Left renal cortex interstitium (tissue), 4 donors: ENCODE results near the gene UBL7. TPM values are rescaled to one million over a fixed set of nuclear protein-coding genes. Genes with fewer than 3 reads are reported as not detected.

ENCODE experiments used
- DNase-seq, 4 donors: peaks; one replicate each; pipeline ENCODE4 v3.0.0-alpha.2; 2013; ENCODE audit warnings: low read depth in 4 of 4, low spot score in 2 of 4, missing footprints in 1 of 4
- polyA plus RNA-seq, 4 donors: library from polyadenylated mRNA; unstranded; fragments of 120-200 nt; gene quantifications; one replicate each; pipeline ENCODE4 v1.2.1, GENCODE V29; 2013; ENCODE audit not compliant: insufficient read length in 4 of 4

The UBL7 gene
- polyA plus RNA-seq, 4 donors: 60.1 to 83.3 (median 64.6) TPM

DNA sequence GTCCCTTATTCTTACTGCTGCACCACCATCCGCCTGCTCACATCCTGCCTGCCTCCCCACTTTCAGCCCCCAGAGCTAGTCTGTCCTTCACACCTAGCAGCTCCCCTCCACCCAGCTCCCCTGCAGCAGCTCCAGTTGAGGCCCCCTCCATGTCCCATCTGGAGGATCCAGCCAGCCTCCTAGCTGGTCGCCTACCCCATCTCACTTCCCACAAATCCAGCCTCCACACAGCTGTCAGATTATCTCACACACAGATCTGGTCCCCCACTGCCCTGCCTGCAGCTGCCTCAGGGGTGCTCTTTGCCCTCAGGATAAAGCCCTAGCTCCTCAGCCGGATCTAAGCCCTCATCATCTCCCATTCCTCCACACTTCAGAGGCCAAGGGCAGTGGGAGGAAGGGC, 18.4 kb downstream of the UBL7 start:
- no peak for DNase-seq

DNA sequence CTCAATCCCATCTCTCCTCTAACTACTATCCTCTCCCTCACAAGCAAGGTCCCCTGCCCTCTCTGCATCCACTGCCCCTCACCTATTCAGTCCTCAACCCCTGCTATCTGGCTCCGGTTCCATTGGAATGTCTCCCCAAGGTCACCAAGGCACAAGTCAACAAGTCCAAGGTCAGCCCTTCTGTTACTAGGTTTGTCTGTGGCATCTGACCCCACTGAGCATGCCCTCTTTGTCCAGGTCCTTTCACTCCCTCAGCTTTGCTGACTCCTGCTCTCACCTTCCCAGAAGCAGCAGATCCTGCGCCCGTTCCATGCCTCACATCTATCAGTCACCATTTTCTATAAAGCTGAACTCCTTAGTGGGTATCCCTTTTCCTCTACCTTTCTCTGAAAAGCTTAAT, 18.9 kb downstream of the UBL7 start:
- no peak for DNase-seq

DNA sequence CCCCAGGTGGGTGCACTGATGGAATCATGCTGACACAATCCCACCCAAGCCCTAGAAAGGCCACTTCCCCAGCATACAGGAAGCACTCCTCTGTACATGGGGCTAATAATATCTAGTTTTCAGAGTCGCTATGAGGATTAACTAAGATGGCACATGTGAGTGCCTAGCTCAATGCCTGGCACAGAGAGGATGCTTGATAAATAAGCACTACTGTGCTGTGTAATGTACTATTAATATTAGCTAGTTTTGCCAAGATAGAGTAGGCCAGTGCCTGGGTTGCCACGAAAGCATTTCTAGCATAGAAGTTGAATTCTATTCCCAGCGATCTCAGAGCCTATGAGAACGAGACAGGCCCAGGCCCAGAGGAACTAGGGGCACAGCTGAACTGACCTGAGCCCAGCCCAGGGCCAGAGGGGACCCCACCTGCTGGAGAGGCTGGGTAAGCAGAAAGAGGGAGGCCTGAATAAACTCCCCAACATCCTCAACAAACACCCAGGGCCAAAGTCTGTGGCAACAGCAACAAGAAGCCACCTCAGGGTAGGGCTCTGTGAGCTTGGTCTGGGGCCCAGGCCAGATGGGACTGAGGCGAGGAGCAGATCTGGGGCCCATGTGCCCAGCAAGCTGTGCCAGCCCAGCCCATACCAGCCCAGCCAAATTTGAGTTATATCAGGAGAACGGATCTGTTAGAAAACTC, 19.6 kb downstream of the UBL7 start:
- DNase-seq: no peak

DNA sequence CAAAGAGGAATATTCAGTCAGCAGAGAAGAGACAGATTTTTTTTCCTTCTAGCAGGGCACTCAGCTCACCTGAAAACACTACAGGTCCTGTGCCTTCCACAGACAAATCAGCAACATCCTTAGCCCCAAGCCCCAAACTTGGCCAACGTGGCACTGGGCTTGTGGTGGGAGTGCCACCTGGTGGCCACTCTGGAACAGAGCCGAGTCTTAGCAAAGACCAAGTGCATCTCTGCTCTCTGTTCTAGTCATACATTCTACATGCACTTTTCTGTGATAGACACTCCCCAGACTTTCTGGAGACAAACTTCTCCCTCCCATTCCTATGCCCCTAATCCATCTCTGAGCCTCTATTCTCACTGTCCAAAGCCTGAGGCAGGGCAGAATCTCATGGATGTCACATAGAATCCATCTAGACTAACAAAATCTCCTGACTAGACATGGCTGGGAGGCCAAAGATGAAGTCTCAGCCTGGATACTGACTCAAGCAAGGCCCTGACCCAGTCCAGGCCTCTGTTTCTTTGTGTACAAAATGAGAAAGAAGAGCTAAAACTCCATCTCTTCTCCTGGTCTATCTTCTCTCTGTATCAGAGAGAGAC, 22.1 kb downstream of the UBL7 start:
- DNase-seq: no peak

DNA sequence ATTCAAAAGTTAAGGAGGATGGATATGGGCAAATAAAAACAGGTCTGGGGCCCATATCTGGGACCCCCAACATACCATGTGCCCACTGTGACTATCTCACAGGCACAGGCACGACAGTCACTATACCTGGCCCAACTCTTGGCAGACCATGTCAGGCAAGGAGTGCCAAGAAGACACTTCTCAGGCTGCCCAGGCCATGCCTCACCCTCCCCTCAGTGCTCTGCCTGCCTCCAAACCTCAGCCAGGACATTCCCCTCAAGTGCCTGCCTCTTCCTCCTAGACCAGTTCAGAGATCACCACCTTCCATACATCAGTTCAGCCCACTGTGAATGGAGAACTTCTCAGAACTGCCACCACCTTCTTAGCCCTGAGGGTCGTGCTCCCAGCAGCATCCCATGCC, 22.8 kb downstream of the UBL7 start:
- DNase-seq: no peak

DNA sequence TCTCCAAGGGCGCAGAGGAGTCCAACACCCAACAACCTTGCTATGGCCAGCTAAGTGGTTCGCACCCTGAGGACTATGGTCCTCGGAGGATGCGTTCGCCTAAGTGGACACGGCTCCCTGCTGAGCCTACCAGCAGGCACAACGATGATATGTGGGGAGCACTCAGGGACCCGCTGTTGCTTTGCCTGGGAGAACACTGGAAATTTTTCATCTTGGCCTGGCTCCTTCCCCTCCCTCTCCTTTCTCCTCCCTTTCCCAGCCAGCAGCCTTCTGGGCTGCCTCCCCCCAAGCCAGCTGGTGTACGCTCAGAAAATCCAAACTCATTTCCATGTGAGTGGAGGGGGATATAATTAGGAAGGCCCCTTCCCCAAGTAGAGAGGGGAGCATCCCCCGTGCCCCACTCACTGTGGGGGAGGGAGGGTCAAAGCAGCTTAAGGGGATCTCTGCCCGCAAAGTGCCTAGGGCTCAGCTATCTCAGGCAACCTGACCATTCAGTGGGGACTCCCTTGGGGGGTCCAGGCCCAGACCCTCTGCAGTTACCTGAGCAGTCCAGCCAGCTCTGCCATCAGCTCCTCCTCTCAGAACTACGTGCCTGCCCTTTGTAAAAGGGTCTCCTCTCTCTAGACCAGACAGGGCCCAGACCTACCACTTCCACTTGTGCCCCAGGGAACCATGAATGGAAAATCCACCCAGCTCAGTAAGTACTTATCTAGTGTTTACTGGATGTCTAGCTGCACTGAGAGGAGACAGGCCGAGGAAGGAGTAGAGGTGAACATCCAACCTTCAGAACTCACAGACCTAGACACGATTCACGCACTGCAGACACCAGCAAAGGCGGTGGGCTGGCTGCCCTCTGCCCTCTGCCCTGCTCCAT, 26.5 kb downstream of the UBL7 start:
- DNase-seq: no peak

DNA sequence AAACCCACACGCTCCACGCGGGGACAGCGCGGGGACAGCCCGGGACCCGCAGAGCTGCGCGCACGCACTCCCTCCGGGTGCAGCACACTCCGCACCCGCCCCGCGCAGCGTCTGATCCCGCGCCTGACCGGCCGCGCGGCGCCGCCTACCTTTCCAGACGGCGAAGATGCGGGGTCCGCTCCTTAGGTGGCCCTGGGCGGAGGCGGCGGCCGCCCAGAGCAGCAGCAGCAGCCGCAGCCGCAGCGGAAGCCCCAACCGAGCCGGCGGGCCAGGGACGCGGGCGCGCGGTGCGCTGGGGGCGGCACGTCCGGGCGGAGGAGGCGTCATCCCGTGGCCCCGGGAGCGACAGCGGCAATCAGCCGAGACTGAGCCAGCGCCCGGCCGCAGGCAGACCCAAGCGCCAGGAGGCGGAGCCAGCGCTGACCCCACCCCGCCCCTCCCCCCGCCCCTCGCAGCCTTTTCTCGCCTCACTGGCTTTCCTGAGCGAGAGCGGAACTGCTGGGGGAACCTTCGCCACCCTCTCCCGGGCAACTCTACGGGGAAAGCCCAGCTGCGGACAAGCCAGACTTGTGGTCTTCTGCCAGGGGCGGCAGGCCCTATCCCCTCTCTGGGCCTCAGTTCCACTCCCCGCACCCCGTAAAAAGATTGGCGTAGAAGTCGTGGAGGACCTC, 27.2 kb downstream of the UBL7 start, which contains the start of gene SEMA7A:
SEMA7A (minus strand) TSS at position 367 of the 671 bp plus-strand sequence; CDS start at position 327, 40 bp downstream.
- DNase-seq: peak in 2 of 4 donors; percentile 66 to 71

DNA sequence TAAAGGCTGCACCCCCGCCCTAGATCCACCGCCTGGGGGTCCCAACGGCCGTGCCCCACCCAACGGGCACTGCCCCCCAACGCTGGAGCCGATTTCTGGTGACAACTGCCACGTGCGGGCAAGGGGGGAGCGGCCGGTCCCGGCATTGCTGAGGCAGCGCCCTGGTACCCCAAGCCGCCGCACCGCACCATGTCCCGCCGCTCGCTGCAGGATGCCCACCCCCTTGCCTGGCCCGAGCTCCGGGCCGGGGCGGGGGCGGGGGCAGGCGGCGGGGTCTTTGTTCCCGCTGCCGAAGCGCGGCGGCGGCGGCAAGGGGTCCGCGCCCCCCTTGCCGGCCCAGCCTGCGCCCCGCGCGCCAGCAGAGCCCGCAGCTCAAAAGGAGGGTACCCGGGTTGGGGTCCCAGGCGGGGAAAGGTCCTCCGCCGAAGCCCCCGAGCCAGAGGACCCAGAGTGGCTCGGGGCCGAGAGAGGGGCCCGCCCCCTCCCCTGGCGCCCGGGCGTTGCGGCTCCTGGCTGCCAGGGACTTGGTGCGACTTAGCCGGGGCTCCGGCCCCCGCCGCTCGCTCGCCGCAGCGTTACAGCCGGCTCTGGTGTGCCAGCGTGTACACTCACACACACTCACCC, 27.9 kb downstream of the UBL7 start:
- no peak for DNase-seq

DNA sequence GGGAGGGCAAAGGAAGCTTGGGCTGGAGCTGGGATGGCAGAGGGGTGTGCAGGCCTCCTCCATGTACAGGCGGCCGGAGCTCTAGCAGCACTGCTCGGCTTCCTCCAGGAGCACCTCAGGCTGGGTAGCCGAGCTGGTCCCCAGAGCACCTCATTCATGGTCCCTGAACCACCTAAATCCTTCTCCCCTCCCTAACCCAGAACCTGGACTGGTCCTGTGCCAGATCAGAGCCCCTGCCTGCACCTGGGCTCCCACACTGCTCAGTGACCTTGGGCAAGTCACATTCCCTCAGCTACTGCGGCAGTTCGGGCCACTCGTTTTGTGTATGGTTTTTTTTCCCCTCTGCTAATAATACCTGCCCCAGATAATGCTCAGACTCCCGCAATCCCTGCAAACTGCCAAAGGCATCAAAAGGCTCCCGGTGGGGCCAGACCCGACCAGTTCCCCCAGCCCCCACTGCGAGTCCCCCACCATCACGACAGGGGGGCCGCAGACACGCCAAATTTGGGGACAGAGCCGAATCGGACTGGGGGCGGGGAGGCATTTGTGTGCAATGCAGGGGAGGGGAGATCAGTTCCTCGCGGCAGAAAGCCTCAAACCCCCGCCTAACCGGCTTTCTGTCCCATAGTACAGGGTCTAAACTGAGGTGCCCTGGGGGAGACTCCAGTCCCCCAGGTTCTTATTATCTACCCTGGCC, 28.5 kb downstream of the UBL7 start:
- no peak for DNase-seq

DNA sequence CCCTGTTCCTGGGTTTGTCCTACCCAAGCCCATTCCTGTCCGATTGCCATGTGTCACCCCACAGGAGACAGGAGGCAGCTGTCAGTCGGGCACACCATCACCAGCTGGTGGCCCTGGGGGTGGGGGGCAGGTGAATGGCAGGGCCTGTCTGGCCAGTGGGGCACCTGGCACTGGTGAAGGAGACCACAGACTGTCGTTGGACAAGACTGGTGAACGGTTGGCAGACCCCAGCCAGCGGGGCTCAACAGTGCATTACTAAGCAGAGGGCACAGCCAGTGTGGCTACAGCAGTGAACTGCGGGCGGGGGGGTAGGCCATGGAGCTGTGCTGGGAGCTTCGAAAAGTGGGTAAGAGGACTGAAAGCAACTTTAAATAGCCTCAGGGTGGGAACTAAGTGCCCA, 29.3 kb downstream of the UBL7 start:
- no peak for DNase-seq

DNA sequence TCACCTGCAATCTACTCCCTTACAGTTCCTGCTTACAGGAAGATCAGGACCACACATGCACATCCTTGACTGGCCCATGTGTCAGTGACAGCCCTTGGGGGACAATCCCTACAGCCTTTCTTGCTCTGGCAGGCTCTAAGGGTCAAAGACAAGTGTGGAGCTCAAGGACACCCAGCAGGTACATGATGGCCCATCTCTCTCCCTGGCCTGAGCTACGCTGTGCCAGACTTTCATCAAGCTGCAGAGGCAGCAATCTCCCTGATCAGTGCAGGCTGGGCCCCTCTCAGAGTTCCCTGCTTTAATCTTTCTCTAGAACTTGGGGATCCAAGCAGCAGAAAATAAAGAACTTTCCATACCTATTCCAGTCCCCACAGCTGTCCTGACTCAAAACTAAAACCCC, 29.8 kb downstream of the UBL7 start:
- DNase-seq: no peak

DNA sequence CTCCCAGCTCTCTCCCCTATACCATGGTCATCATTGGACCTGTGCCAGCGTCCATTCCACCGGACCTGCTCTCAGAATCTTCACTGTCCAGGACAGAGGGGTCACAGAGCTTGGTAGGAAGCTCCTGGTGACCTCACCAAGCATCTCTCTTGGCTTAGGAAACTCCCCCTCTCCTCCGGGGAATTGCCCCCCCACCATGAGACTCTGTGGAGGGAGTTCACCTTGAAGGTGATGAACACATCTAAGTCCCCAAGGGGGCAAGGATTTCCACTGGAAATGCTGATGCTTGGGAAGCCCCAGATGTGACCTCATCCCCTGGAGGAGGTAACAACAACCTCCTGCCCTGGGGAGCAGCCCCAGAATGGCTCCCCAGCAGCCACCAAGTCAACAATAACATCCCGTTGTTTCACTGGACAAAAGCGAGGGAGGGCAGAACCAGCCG, 30.4 kb downstream of the UBL7 start:
- DNase-seq: no peak

DNA sequence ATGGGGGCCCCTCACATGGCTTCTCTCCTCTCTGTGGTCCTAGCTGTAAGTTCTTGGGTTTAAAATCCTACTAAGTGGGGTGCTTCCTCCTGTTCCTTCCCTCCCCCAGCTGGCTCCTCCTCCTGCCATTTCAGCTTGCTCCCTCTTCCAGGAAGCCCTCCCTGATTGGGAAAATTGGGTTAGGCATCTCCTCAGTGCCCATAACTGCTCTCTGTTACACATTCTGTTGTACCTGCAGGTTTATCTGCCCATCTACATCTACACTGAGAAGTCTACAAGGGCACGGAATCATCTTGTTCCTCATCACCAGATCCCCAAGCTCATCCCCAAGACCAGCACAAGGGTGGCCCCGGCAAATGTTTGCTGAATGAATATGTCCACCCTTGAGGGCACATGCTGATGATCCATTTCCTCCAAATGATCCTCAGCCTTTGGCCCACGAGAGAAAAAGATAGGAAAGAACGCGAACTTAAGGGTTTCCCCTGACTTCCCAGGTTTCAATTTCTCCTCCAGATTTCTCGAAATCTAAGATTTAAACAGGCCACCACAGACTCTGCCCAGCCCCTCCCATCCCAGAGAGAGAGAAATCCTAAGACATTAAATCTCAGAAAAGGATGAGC, 31.1 kb downstream of the UBL7 start:
- DNase-seq: no peak

DNA sequence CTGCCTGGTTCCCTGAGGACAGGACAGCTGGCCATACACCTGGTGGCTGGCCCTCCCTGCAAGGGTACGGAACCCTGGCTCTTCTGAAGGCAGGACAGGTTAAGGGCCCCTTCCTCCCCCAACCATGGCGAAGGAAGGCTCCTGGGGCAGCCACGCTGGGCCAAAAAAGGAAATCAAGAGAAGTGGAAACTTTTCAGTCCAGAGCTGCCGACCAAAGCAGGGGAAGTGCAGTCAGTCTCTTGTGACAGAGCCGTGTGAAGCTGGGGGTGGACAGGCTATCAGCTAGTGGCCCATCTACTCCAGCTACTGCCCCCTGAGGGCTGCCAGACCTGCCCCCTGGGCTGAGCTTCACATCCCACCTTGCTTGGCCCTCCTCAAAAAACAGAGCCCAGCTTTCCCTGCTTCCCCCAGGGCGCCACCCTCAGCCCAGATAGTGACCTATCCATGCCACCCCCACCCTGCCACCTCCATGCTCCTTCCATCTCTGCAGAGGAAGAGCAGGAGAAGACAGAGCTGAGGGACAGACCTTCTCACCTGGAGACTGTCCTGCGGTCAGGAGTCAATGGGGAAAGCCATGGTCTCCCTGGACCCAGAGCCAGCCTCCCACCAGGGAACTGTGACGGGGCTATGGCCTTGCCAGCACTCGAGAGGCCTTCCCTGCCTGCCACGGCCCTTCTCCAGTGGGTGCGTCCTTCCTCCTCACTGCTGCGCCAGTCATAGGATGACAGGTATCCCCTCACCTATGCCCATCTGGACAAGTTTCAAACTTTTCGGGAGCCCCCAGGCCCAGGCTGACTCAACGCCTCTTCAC, 31.8 kb downstream of the UBL7 start:
- DNase-seq: no peak

DNA sequence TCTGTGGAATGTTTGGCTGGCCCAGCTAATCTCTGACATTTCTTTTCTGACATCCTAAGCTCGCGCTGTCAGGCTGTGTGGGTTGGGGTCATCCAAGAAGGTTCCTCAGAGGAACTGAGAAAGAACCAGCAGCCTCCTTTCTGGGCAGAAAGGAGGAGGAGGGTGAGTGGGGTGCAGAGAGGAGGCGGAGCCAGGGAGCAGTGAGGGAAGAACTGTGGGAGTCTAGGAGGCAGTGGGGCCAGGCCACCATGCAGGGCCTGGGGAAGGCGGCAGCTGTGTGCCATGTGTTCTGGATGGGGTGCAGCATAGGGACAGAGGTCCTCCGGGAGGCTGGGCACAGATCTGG, 32.5 kb downstream of the UBL7 start:
- no peak for DNase-seq

DNA sequence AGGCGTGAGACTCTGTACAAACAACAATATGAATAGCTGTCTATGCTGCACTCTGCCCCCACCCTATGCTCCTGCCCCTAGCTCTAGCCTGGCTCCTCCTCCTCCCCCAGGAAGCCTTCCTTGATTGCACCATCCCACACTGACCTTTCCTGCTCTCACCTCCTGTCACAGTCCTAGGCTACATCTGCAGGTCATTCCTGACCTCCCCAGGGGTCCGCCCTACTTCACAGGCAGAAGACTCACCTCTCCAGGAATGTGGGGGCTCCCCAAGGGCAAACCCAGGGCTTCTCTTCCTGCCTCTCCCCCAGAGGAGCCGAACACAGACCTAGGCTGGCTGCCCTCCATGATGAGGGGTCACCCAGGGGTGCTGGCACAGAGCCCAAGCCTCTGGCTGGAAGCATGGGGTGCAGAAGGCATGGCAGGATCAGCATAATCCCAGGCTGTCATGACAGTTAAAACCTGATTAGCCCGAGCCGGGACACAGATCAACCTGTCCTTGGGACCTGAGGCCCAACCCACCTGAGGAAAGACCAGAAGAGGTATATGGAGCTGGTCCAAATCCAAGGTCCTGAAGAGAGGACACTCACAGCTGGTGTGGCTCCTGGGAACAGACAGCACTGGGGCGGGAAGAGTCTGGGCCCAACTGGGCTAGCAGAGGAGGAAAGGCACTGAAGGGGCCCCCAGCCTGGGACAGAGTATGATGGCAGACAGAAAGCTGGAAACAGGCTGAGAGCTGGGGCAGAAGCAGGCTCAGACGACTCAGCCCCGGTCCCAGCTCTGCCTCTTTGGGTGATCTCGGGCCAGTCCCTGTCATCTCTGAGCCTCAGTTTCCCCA, 33.1 kb downstream of the UBL7 start:
- no peak for DNase-seq

DNA sequence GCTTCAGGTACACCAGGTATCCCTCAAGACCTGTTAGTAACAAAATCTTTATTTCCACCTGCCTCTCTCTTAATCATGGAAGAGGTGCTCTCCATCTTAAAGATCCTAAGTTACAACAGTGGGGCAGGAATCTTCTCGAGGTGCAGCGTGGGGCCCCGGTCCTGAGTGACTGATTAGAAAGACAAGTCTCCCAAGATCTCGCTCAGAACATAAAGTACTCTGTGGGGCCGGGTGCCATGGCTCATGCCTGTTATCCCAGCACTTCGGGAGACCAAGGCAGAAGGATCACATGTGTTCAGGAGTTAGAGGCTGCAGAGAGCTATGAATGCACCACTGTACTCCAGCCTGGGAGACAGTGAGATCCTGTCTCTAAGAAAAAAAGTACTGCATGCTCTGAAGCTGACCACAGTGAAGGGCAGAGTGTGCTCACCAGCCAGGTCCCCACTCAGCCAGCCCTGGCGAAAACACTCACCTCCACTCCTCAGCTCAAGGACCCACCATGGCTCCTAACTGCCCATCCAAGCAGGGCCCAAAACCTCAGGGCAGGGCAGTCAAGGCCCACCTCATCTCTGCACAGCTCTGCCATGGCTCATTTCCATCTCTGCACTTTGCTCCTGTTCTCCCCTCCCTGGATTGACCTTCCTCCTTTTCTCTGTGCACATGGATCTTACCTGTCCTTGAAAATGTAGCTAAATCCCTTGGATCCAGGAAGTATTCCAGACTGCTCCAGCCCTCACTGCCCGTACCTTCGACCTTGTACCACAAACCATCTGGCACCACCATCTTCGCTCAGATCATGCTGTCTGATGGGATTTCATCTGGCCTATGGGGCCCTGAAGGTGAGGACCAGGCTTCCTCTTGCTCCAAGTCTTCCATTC, 34.3 kb downstream of the UBL7 start:
- no peak for DNase-seq
